B cell (primary cell): ENCODE data around the gene TRIM54.

Source experiments
- CTCF ChIP-seq: fragments of 200-600 bp; IDR thresholded peaks from one replicate; pipeline ENCODE4 v1.8.0; 2022; ENCODE audit warnings: antibody characterized with exemption, mild to moderate bottlenecking
- EZH2 ChIP-seq: IDR thresholded peaks from 2 replicates; pipeline ENCODE4 v1.6.1; 2012; ENCODE audit warnings: borderline replicate concordance, low read depth, mild to moderate bottlenecking, moderate library complexity, low read length; ENCODE audit not compliant: insufficient read depth, poor library complexity, severe bottlenecking

- TF ChIP-seq CTCF, result no peak
- TF ChIP-seq EZH2, result no peak
Observed at GRCh38 chr2:27237341-27237945, 44.8 kb upstream of the TRIM54 start.
